Measurements from ENCODE around the gene TFIP11. TPM values are rescaled to one million over a fixed set of nuclear protein-coding genes. Genes with fewer than 3 reads are reported as not detected.
"Not testable (repeated sequence)": the region's sequence is repeated elsewhere in the genome, so short reads cannot be mapped to it uniquely, and the experiment has no call there.

Gene TFIP11
- total RNA-seq, 1 donor from 2014 or later = 11.6 TPM

DNA sequence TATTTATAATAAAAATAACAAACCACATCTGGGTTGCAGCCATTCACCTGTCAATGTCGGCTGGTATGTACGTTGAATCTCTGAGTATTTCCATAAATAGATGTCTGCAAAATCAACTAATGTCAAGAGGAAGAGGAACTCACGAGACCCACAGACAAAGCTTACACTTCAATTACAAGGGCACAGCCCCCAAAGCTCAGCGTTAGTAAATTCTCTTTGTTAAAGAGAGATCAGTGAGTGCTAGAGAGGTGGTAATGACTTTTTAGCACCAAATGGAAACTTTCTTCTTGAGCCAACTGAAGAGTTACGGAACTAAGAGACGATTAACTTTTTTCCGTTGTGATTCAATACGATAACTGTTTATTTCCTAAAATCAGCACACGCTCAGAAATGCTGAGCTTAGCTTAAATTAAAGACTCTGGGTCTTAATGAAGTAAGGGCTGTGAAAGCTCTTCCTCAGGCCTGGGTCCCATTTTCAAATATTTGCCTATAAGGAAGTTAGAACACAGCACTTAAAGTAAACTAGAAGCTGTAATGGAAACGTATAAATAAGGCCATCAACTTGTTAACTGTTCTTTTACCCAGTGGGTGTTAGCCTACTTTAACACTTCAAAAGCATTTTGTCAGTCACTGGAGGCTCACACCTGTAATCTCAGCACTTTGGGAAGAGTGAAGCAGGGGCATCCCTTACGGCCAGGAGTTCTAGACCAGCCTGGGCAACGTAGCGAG, 22.8 kb upstream of the TFIP11 start:
- no peak for DNase-seq (ENCODE audit: low spot score in 2 of 2)
- Histone ChIP-seq H3K27me3 (no peaks in the 10 kb centered on the region), H3K4me1 (no peaks in the 10 kb centered on the region), H3K4me3 (no peak overlapping the region), H3K36me3 (peaks cover 4 to 36% of the 10 kb centered on the region in 2 donors), H3K27ac (no peak overlapping the region), H3K9me3 (no peaks in the 10 kb centered on the region)
- TF ChIP-seq, protein P1, sequence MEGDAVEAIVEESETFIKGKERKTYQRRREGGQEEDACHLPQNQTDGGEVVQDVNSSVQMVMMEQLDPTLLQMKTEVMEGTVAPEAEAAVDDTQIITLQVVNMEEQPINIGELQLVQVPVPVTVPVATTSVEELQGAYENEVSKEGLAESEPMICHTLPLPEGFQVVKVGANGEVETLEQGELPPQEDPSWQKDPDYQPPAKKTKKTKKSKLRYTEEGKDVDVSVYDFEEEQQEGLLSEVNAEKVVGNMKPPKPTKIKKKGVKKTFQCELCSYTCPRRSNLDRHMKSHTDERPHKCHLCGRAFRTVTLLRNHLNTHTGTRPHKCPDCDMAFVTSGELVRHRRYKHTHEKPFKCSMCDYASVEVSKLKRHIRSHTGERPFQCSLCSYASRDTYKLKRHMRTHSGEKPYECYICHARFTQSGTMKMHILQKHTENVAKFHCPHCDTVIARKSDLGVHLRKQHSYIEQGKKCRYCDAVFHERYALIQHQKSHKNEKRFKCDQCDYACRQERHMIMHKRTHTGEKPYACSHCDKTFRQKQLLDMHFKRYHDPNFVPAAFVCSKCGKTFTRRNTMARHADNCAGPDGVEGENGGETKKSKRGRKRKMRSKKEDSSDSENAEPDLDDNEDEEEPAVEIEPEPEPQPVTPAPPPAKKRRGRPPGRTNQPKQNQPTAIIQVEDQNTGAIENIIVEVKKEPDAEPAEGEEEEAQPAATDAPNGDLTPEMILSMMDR (IDR thresholded peaks at IDR 0.05) = no peak
- intact Hi-C loops (cut with DNase I) = no loop called here

DNA sequence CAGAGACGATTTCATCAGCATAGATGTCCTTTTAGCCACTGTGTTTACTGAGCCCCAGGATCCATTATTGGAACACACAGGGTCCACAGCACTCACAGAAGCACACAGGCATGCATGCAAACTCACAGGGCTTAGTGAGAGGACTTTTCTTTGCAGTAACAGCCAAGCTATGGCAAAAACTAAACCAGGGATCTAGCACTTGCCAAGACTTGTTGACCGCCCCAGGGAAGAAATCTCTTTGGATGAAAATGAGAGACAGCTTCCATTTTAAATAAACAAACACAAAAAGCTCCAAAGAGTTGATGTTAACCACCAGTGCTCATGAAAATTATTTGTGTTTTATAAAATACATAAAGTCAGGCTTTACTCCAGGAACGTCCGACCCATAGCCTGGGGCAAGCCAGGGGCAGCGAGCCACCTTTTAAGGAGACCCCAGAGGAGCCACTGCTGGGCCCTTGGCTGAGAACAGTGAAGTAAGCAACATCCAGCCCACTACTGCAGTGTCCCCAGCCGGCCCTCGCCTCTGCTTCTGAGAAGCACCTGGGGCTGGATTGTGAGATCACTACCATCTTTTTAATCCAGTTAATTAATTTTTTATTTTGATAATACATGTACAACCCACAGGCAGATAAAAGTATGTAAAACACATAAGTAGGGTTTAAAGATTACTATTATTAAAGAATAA, 22.0 kb upstream of the TFIP11 start:
- Histone ChIP-seq H3K4me1 (no peaks in the 10 kb centered on the region), H3K36me3 (peaks cover 2 to 35% of the 10 kb centered on the region in 2 donors), H3K9me3 (no peaks in the 10 kb centered on the region), H3K27me3 (no peaks in the 10 kb centered on the region), H3K27ac (no peak overlapping the region), H3K4me3 (no peak overlapping the region)
- TF ChIP-seq, protein P1 (IDR thresholded peaks at IDR 0.05) = no peak
- intact Hi-C loops (cut with DNase I) = no loop called here
- DNase-seq (ENCODE audit: low spot score in 2 of 2) = no peak

DNA sequence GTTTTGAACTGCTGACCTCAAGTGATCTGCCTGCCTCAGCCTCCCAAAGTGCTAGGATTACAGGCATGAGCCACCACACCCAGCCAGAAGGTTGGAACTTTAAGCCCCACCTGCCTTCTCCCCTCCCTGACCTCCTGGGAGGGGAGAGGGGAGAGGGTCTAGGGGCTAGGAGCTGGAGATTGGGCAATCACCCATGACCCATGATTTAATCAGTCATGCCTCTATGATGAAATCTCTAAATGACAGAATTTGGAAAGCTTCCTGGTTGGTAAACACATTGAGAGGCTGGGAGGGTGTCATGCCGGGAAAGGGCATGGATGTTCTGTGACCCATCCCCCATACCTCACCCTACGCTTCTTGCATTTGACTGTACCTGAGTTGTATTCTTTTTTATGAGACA, 17.1 kb upstream of the TFIP11 start:
- no peak for DNase-seq (ENCODE audit: low spot score in 2 of 2)
- Histone ChIP-seq H3K27ac (peak overlapping the region in 1 of 2 donors; percentile 19), H3K4me1 (peaks cover 0 to 3% of the 10 kb centered on the region in 2 donors), H3K9me3 (no peaks in the 10 kb centered on the region), H3K4me3 (no peak overlapping the region), H3K36me3 (peaks cover 0 to 23% of the 10 kb centered on the region in 2 donors), H3K27me3 (no peaks in the 10 kb centered on the region)
- TF ChIP-seq, protein P1 (IDR thresholded peaks at IDR 0.05) = no peak
- intact Hi-C loops (cut with DNase I) = no loop called here

DNA sequence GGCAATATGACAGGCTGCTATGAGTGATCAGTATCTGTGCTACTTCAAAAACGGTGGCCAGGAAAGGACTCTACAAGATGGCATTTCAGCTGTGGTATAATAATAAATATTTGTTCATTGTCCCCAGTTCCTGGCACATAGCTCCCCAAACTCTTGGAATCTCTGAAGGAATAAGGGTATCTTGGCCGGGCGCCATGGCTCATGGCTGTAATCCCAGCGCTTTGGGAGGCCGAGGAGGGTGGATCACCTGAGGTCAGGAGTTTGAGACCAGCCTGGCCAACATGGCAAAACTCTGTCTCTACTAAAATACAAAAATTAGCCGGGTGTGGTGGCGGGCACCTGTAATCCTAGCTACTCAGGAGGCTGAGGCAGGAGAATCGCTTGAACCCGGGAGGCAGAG, 16.2 kb upstream of the TFIP11 start:
- H3K4me1 ChIP-seq; H3K27me3 ChIP-seq; H3K4me3 ChIP-seq; H3K9me3 ChIP-seq; DNase-seq (ENCODE audit: low spot score in 2 of 2); intact Hi-C loops (cut with DNase I); H3K27ac ChIP-seq: not testable (repeated sequence)
- peaks cover 0 to 26% of the 10 kb centered on the region in 2 donors for H3K36me3 ChIP-seq

DNA sequence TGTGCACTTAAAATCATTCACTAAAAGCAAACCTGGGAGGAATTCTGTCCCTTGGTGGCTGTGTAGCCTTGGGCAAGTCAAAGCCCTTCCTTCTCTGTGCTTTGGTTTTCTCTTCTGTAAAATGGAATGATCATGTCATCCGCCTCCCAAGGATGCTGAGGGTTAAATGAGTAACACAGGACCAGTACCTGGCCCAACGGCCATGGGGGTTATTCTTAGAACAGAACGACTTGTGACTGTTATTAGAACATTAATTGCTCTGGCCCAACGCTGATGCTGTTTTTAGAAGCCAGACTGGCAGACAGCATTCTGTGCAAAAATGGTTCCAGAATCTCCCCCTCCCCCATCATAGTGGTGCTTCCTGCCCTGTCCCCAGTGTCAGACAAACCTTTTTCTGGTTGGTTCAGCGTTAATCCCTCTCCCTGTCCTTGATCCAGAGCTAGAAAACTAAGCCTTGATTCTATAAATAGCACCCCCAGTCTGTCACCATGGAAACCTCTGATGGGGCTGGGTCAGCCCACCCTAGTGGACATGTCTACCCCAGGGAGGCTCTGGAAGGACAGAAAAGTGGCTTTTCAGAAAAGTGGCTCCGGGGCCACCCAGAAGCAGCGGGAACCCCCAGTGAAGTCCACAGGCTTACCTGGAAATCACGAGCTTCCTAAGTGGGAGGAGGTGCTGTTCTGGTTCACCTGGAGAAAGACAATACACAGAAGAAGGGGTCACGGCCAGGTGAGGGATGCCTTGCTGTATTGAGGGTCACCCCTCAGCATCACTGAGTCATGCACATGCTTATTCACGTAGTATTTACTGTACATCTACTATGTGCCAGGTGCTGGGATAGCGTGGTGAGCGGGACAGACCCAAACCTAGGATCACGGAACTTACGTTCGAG, 15.5 kb upstream of the TFIP11 start:
- intact Hi-C loops (cut with DNase I) = no loop called here
- Histone ChIP-seq H3K4me3 (no peak overlapping the region), H3K27me3 (no peaks in the 10 kb centered on the region), H3K27ac (peak overlapping the region in 1 of 2 donors; percentile 13), H3K4me1 (peaks cover 0 to 3% of the 10 kb centered on the region in 2 donors), H3K36me3 (peaks cover 0 to 26% of the 10 kb centered on the region in 2 donors), H3K9me3 (no peaks in the 10 kb centered on the region)
- no peak for DNase-seq (ENCODE audit: low spot score in 2 of 2)
- TF ChIP-seq, protein P1 (IDR thresholded peaks at IDR 0.05) = no peak
